Stomach (tissue), 9 donors: ENCODE measurements around the gene NOP10. TPM values are rescaled to one million over a fixed set of nuclear protein-coding genes. Genes with fewer than 3 reads are reported as not detected.

Source experiments
- DNase-seq, 2 donors: peaks; one replicate each; pipeline versions ENCODE4 v3.0.0 to v3.0.0-alpha.2; 2013 to 2019
- H3K27ac ChIP-seq, 5 donors: fragments of 200-600 bp in 4 of 5; sonication (generic) in 4 of 5; one replicate each; pipeline ENCODE4 v1.5.1; 2013 to 2019; ENCODE audit warnings: mild to moderate bottlenecking in 1 of 5, moderate library complexity in 1 of 5
- H3K27me3 ChIP-seq, 3 donors: fragments of 200-600 bp; sonication (generic); one replicate each; pipeline ENCODE4 v1.5.1; 2017 to 2019; ENCODE audit warnings: mixed run types in 1 of 3
- H3K36me3 ChIP-seq, 4 donors: fragments of 200-600 bp; sonication (generic); 1 replicate in 3 of 4; 2 replicates in 1 of 4; pipeline ENCODE4 v1.5.1; 2016 to 2019
- H3K4me1 ChIP-seq, 4 donors: fragments of 200-600 bp; sonication (generic); one replicate each; pipeline ENCODE4 v1.5.1; 2016 to 2019
- H3K4me3 ChIP-seq, 4 donors: fragments of 200-600 bp; sonication (generic) in 3 of 4; one replicate each; pipeline ENCODE4 v1.5.1; 2016 to 2019; ENCODE audit warnings: mild to moderate bottlenecking in 1 of 4
- H3K9me3 ChIP-seq, 4 donors: fragments of 200-600 bp; sonication (generic); one replicate each; pipeline ENCODE4 v1.5.1; 2016 to 2019
- EP300 ChIP-seq: sonication (generic); formaldehyde crosslinking; IDR thresholded peaks from one replicate; pipeline ENCODE4 v1.6.1; 2017; ENCODE audit warnings: antibody characterized with exemption
- POLR2A ChIP-seq, 4 donors: fragments of 450-650 bp; IDR thresholded peaks; one replicate each; pipeline ENCODE4 v1.6.1; 2016; ENCODE audit warnings: antibody characterized with exemption in 4 of 4, control low read depth in 2 of 4, mild to moderate bottlenecking in 1 of 4, moderate library complexity in 1 of 4
- POLR2AphosphoS5 ChIP-seq, 3 donors: sonication (generic); formaldehyde crosslinking; IDR thresholded peaks; one replicate each; pipeline ENCODE4 v1.6.1; 2016; ENCODE audit warnings: antibody characterized with exemption in 3 of 3
- WGBS, 5 donors: extraction: QIAGEN DNeasy Blood & Tissue Kit in 3 of 5; methylation state at CpG; one replicate each; pipeline versions ENCODE4 v1.1.5 to v1.1.7; 2013 to 2018; 5-methylcytosine and 5-hydroxymethylcytosine counted together
- intact Hi-C: fragments of 100-400 bp; cut with DNase I; formaldehyde crosslinking; loops from one replicate; pipeline ENCODE4 v1.15.1; 2023; ENCODE audit warnings: low total_unique reads
- polyA plus RNA-seq, 3 donors: library from polyadenylated mRNA; stranded (reverse); fragments of 200-250 nt; gene quantifications; one replicate each; pipeline ENCODE4 v1.2.3, GENCODE V29; 2013
- total RNA-seq, 5 donors: library from RNA; depleted of rRNA; stranded (reverse); fragments of >200 nt; gene quantifications; one replicate each; pipeline versions ENCODE4 v1.1.0 to v1.2.3, GENCODE V29; 2014 to 2016
- TF ChIP-seq, protein P1 (sequence below), 7 experiments: fragments of 450-650 bp in 4 of 7; fragments of 200-600 bp in 3 of 7; sonication (generic) in 3 of 7; IDR thresholded peaks; one replicate each; pipeline ENCODE4 v1.5.1; 2016 to 2019; ENCODE audit warnings: antibody characterized with exemption in 7 of 7, control low read depth in 2 of 7, mild to moderate bottlenecking in 1 of 7
- donor health status: healthy with polysubstance abuse.
- donor health status: Bipolar disorder and iron deficiency.
- donor health status: healthy.

NOP10 gene
- total and polyA plus RNA-seq, 8 donors, result 2.9 to 388 (median 196) TPM

- Histone ChIP-seq H3K27me3 (no peaks in the 10 kb centered on the region), H3K36me3 (no peaks in the 10 kb centered on the region), H3K4me3 (no peak overlapping the region), H3K4me1 (peaks cover 0 to 10% (median 6%) of the 10 kb centered on the region in 4 donors), H3K9me3 (no peaks in the 10 kb centered on the region), H3K27ac (no peak overlapping the region)
- no peak for TF ChIP-seq EP300
- TF ChIP-seq POLR2AphosphoS5 (IDR thresholded peaks at IDR 0.05), result no peak
- no peak for TF ChIP-seq POLR2A (IDR thresholded peaks at IDR 0.05)
- TF ChIP-seq, protein P1, sequence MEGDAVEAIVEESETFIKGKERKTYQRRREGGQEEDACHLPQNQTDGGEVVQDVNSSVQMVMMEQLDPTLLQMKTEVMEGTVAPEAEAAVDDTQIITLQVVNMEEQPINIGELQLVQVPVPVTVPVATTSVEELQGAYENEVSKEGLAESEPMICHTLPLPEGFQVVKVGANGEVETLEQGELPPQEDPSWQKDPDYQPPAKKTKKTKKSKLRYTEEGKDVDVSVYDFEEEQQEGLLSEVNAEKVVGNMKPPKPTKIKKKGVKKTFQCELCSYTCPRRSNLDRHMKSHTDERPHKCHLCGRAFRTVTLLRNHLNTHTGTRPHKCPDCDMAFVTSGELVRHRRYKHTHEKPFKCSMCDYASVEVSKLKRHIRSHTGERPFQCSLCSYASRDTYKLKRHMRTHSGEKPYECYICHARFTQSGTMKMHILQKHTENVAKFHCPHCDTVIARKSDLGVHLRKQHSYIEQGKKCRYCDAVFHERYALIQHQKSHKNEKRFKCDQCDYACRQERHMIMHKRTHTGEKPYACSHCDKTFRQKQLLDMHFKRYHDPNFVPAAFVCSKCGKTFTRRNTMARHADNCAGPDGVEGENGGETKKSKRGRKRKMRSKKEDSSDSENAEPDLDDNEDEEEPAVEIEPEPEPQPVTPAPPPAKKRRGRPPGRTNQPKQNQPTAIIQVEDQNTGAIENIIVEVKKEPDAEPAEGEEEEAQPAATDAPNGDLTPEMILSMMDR (IDR thresholded peaks at IDR 0.05), result no peak
- no peak for DNase-seq
- intact Hi-C loops, result no loop called here
- WGBS, 5 donors, result 89 to 98% (median 97%) methylated on average over 10 of the region's 10 CpGs
These were observed 19.7 kb downstream of the NOP10 start for GRCh38 chr15:34323217-34323616.

DNA sequence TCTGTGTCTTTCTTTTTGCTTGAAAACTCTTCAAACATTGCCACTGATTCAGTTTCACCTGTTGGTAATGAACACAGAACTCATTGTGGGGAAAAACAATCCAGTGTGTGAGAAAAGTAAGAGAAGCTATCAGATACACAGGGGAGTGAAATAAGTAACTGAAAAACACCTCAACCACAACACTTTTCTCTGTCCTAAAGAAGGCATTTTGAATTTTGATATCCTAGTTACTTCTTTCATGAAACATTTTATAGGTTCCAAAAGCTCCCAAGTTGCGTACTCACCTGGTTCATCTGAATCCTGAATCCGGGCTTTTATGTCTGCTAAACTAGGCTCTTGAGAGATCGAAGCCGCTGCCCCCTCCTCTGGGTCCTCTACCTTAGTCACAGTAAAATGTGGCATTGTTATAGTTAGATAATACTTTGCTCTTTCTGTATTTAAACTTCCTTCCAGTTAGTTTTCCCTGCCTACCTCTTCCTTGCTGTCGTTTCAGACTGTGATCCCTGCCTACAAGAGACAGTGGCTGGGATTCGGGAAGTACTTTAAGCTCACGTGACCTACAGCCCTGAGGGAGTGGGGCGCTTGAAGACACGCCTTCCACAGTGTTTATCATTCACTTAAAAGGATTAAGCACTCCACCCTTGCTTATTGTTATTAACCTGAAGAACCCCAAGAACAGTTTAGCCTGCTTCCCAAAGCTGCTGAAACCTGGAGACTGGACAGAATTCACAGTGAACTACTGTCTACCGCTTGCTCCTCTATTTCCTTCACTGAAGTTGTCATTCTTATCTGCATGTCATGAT is 24.5 kb downstream of the NOP10 start:
- peak; percentile 67 to 87 for DNase-seq
- no peaks in the 10 kb centered on the region for H3K9me3 ChIP-seq
- H3K4me1 ChIP-seq, result peaks cover 0 to 33% (median 19%) of the 10 kb centered on the region in 4 donors
- intact Hi-C loops, result no loop called here
- peak; percentile 20 to 92 (median 71) for TF ChIP-seq POLR2AphosphoS5 (IDR thresholded peaks at IDR 0.05)
- TF ChIP-seq EP300, result no peak
- H3K36me3 ChIP-seq, result peaks cover 0 to 10% (median 3%) of the 10 kb centered on the region in 4 donors
- H3K4me3 ChIP-seq, result peak overlapping the region; percentile 46 to 51 (median 48)
- H3K27ac ChIP-seq, result peak overlapping the region in 4 of 5 donors; percentile 5 to 74 (median 70)
- 3 to 8% (median 4%) methylated on average over 10 of the region's 10 CpGs for WGBS, 5 donors
- H3K27me3 ChIP-seq, result no peaks in the 10 kb centered on the region

- Histone ChIP-seq H3K36me3 (peaks cover 0 to 11% (median 5%) of the 10 kb centered on the region in 4 donors), H3K27me3 (no peaks in the 10 kb centered on the region), H3K4me1 (peaks cover 0 to 33% (median 19%) of the 10 kb centered on the region in 4 donors), H3K4me3 (no peak overlapping the region), H3K27ac (no peak overlapping the region), H3K9me3 (no peaks in the 10 kb centered on the region)
- 77 to 88% (median 86%) methylated on average over 3 of the region's 3 CpGs for WGBS, 5 donors
- TF ChIP-seq POLR2AphosphoS5 (IDR thresholded peaks at IDR 0.05), result no peak
- TF ChIP-seq EP300, result no peak
- TF ChIP-seq, protein P1 (IDR thresholded peaks at IDR 0.05), result no peak
- TF ChIP-seq POLR2A (IDR thresholded peaks at IDR 0.05), result no peak
- intact Hi-C loops, result no loop called here
- DNase-seq, result no peak
These were observed 28.1 kb downstream of the NOP10 start for GRCh38 chr15:34314491-34315490.

GRCh38 chr15:34311563-34311962 is 31.4 kb downstream of the NOP10 start:
- Histone ChIP-seq H3K4me1 (peaks cover 0 to 8% (median 2%) of the 10 kb centered on the region in 4 donors), H3K36me3 (peaks cover 0 to 11% (median 8%) of the 10 kb centered on the region in 4 donors), H3K27me3 (no peaks in the 10 kb centered on the region), H3K27ac (no peak overlapping the region), H3K9me3 (no peaks in the 10 kb centered on the region), H3K4me3 (no peak overlapping the region)
- DNase-seq, result no peak
- intact Hi-C loops, result no loop called here
- TF ChIP-seq, protein P1 (IDR thresholded peaks at IDR 0.05), result no peak
- no peak for TF ChIP-seq POLR2A (IDR thresholded peaks at IDR 0.05)
- TF ChIP-seq POLR2AphosphoS5 (IDR thresholded peaks at IDR 0.05), result no peak
- TF ChIP-seq EP300, result no peak
- 91 to 100% (median 96%) methylated on average over 1 of the region's 1 CpG for WGBS, 5 donors
